ENCODE results near the gene MTFR1L.

The MTFR1L gene

GRCh38 chr1:25797939-25798338, 21.8 kb upstream of the MTFR1L start:
- no peak for DNase-seq (ENCODE audit: low read depth)
- H3K4me3 ChIP-seq (ENCODE audit: low read depth, low read length) = no peak overlapping the region
- TF ChIP-seq CTCF (IDR thresholded peaks at IDR 0.05; ENCODE audit: low read depth, low read length, missing control alignments) = peak; percentile 58

- DNase-seq (ENCODE audit: low read depth) = no peak
- H3K4me3 ChIP-seq (ENCODE audit: low read depth, low read length) = no peak overlapping the region
- no peak for TF ChIP-seq CTCF (IDR thresholded peaks at IDR 0.05; ENCODE audit: low read depth, low read length, missing control alignments)
Measured at GRCh38 chr1:25798666-25799351, 20.9 kb upstream of the MTFR1L start.

DNA sequence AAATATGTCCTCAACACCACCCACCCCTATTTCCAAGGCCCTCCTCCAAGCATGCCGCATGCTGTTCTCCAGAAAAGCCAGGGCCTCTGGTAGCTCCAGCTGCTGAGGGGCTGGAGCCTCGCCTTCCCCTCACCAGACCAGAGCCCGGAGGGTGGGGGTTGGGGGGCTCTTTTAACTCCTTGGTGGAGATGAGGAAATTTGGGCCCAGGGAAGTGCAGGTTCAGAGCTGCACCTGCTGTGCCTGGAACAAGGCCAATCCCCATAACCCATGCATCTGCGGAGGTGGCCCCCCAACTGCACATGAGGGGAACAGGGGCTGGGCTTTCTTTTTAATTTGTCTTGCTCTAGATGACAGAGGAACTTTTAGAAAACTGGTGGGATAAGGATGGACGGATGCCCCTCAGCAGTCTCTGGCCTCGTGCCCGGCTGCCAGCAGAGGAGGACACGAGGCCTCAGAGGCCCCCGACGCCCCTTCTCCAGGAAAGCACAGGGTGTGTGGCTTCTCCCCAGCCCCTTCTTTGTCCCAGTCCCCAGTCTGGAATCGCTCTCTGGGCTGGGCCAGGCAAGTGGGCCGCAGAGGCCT, 20.3 kb upstream of the MTFR1L start:
- no peak for DNase-seq (ENCODE audit: low read depth)
- no peak for TF ChIP-seq CTCF (IDR thresholded peaks at IDR 0.05; ENCODE audit: low read depth, low read length, missing control alignments)
- H3K4me3 ChIP-seq (ENCODE audit: low read depth, low read length) = peak overlapping the region; percentile 36; the same call in 1 of the 2 replicates

GRCh38 chr1:25799935-25800702, 19.6 kb upstream of the MTFR1L start, which contains the start of gene SELENON:
Gene SELENON, plus strand, starts transcription at chr1:25800193. Its CDS starts 38 bp downstream, at chr1:25800231.
- no peak for DNase-seq (ENCODE audit: low read depth)
- H3K4me3 ChIP-seq (ENCODE audit: low read depth, low read length) = peak within 1 kb of the TSS; percentile 36
- no peak for TF ChIP-seq CTCF (IDR thresholded peaks at IDR 0.05; ENCODE audit: low read depth, low read length, missing control alignments)

GRCh38 chr1:25800703-25801377, 18.9 kb upstream of the MTFR1L start:
- peak overlapping the region; percentile 1; the same call in 1 of the 2 replicates for H3K4me3 ChIP-seq (ENCODE audit: low read depth, low read length)
- TF ChIP-seq CTCF (IDR thresholded peaks at IDR 0.05; ENCODE audit: low read depth, low read length, missing control alignments) = no peak
- no peak for DNase-seq (ENCODE audit: low read depth)

- peak; percentile 29 for DNase-seq (ENCODE audit: low read depth)
- TF ChIP-seq CTCF (IDR thresholded peaks at IDR 0.05; ENCODE audit: low read depth, low read length, missing control alignments) = peak; percentile 38
- no peak overlapping the region for H3K4me3 ChIP-seq (ENCODE audit: low read depth, low read length)
Measured at GRCh38 chr1:25802915-25803314, 16.8 kb upstream of the MTFR1L start.

All from GM12864 (cell line).